Effector memory CD8-positive, alpha-beta T cell (primary cell): ENCODE results near the gene PIGBOS1.

ENCODE experiments used
- ATAC-seq: fragments of 150-1000 bp; cut with Tn5 transposase; replicated peaks from 2 replicates; pipeline ENCODE4 v1.10.0; 2021; ENCODE audit warnings: mild to moderate bottlenecking, moderate library complexity
- DNase-seq, 3 experiments: peaks; one replicate each; pipeline ENCODE4 v3.0.0; 2021
- H3K27ac Mint-ChIP-seq, 2 donors: one replicate each; pipeline ENCODE4 v1.8.0; 2022; ENCODE audit warnings: mild to moderate bottlenecking in 2 of 2, mixed read lengths in 2 of 2, moderate library complexity in 2 of 2
- H3K27me3 Mint-ChIP-seq, 2 donors: one replicate each; pipeline ENCODE4 v1.8.0; 2022; ENCODE audit warnings: mixed read lengths in 2 of 2
- H3K36me3 Mint-ChIP-seq: one replicate; pipeline ENCODE4 v1.8.0; 2022; ENCODE audit warnings: mild to moderate bottlenecking, moderate library complexity, mixed read lengths; ENCODE audit not compliant: insufficient read depth
- H3K4me1 Mint-ChIP-seq, 2 donors: one replicate each; pipeline ENCODE4 v1.8.0; 2022; ENCODE audit warnings: low read depth in 2 of 2, mixed read lengths in 2 of 2
- H3K4me3 Mint-ChIP-seq, 2 donors: one replicate each; pipeline ENCODE4 v1.8.0; 2022; ENCODE audit warnings: mild to moderate bottlenecking in 2 of 2, mixed read lengths in 2 of 2, moderate library complexity in 2 of 2
- H3K9me3 Mint-ChIP-seq, 2 donors: one replicate each; pipeline ENCODE4 v1.8.0; 2022; ENCODE audit warnings: mixed read lengths in 2 of 2
- total RNA-seq, 9 experiments: gene quantifications; one replicate each; lab custom pipeline; 2026; lab: John Stamatoyannopoulos, UW

Gene PIGBOS1
- total RNA-seq: 1.3 to 7.5 (median 5.6) reads per million in 9 experiments

GRCh38 chr15:55318588-55319494 lies at the start of gene PIGBOS1, which contains the start of gene PIGB:
Gene PIGBOS1, minus strand, starts transcription at chr15:55319123. Its CDS starts 1,331 bp downstream, at chr15:55317792.
Gene PIGB, plus strand, starts transcription at chr15:55319222. Its CDS starts 29 bp downstream, at chr15:55319251.
- peaks cover 36% of the 10 kb centered on the region for H3K36me3 Mint-ChIP-seq
- no peaks in the 10 kb centered on the region for H3K27me3 Mint-ChIP-seq
- H3K27ac Mint-ChIP-seq: peak within 1 kb of the TSS; percentile 100
- peak within 1 kb of the TSS; percentile 97 to 98 for H3K4me3 Mint-ChIP-seq
- no peaks in the 10 kb centered on the region for H3K9me3 Mint-ChIP-seq
- peaks cover 45 to 46% of the 10 kb centered on the region in 2 donors for H3K4me1 Mint-ChIP-seq
- ATAC-seq (peak; percentile 88), DNase-seq (peak; percentile 76 to 79 (median 78))

GRCh38 chr15:55366981-55367380 lies 48.1 kb upstream of the PIGBOS1 start:
- Mint-ChIP-seq H3K27ac (no peak overlapping the region), H3K36me3 (peaks cover 48% of the 10 kb centered on the region), H3K4me3 (no peak overlapping the region), H3K9me3 (no peaks in the 10 kb centered on the region), H3K4me1 (no peaks in the 10 kb centered on the region), H3K27me3 (no peaks in the 10 kb centered on the region)
- ATAC-seq: no peak
- no peak for DNase-seq

GRCh38 chr15:55362641-55363040 lies 43.7 kb upstream of the PIGBOS1 start:
- ATAC-seq (no peak), DNase-seq (no peak)
- H3K4me1 Mint-ChIP-seq: peaks cover 0 to 3% of the 10 kb centered on the region in 2 donors
- H3K9me3 Mint-ChIP-seq: no peaks in the 10 kb centered on the region
- H3K4me3 Mint-ChIP-seq: no peak overlapping the region
- H3K27me3 Mint-ChIP-seq: no peaks in the 10 kb centered on the region
- peak overlapping the region in 1 of 2 donors; percentile 51 for H3K27ac Mint-ChIP-seq
- H3K36me3 Mint-ChIP-seq: peaks cover 22% of the 10 kb centered on the region

GRCh38 chr15:55361048-55361447 lies 42.1 kb upstream of the PIGBOS1 start:
- Mint-ChIP-seq H3K36me3 (peaks cover 36% of the 10 kb centered on the region), H3K9me3 (no peaks in the 10 kb centered on the region), H3K27me3 (no peaks in the 10 kb centered on the region), H3K4me3 (no peak overlapping the region), H3K27ac (peak overlapping the region in 1 of 2 donors; percentile 52), H3K4me1 (peaks cover 0 to 3% of the 10 kb centered on the region in 2 donors)
- ATAC-seq (no peak), DNase-seq (no peak)

GRCh38 chr15:55360256-55360655 lies 41.3 kb upstream of the PIGBOS1 start:
- Mint-ChIP-seq H3K27me3 (no peaks in the 10 kb centered on the region), H3K4me1 (peaks cover 0 to 3% of the 10 kb centered on the region in 2 donors), H3K36me3 (peaks cover 42% of the 10 kb centered on the region), H3K9me3 (no peaks in the 10 kb centered on the region), H3K27ac (peak overlapping the region in 1 of 2 donors; percentile 52), H3K4me3 (no peak overlapping the region)
- DNase-seq (no peak), ATAC-seq (no peak)

- no peak overlapping the region for H3K4me3 Mint-ChIP-seq
- H3K27ac Mint-ChIP-seq: peak overlapping the region; percentile 9 to 42
- ATAC-seq (no peak), DNase-seq (no peak)
- no peaks in the 10 kb centered on the region for H3K27me3 Mint-ChIP-seq
- no peaks in the 10 kb centered on the region for H3K9me3 Mint-ChIP-seq
- H3K4me1 Mint-ChIP-seq: peaks cover 0 to 3% of the 10 kb centered on the region in 2 donors
- H3K36me3 Mint-ChIP-seq: peaks cover 44% of the 10 kb centered on the region
These were observed 39.5 kb upstream of the PIGBOS1 start for GRCh38 chr15:55358471-55358870.

GRCh38 chr15:55357774-55358173 lies 38.9 kb upstream of the PIGBOS1 start:
- H3K36me3 Mint-ChIP-seq: peaks cover 39% of the 10 kb centered on the region
- H3K4me1 Mint-ChIP-seq: peaks cover 0 to 3% of the 10 kb centered on the region in 2 donors
- ATAC-seq: no peak
- no peaks in the 10 kb centered on the region for H3K27me3 Mint-ChIP-seq
- peak overlapping the region in 1 of 2 donors; percentile 9 for H3K27ac Mint-ChIP-seq
- no peak for DNase-seq
- no peaks in the 10 kb centered on the region for H3K9me3 Mint-ChIP-seq
- no peak overlapping the region for H3K4me3 Mint-ChIP-seq

- peaks cover 0 to 3% of the 10 kb centered on the region in 2 donors for H3K4me1 Mint-ChIP-seq
- H3K9me3 Mint-ChIP-seq: no peaks in the 10 kb centered on the region
- H3K27ac Mint-ChIP-seq: peak overlapping the region in 1 of 2 donors; percentile 10
- H3K4me3 Mint-ChIP-seq: no peak overlapping the region
- H3K36me3 Mint-ChIP-seq: peaks cover 38% of the 10 kb centered on the region
- ATAC-seq: no peak
- no peaks in the 10 kb centered on the region for H3K27me3 Mint-ChIP-seq
- no peak for DNase-seq
These were observed 38.2 kb upstream of the PIGBOS1 start for GRCh38 chr15:55356985-55357585.

- Mint-ChIP-seq H3K27me3 (no peaks in the 10 kb centered on the region), H3K27ac (no peak overlapping the region), H3K4me3 (no peak overlapping the region), H3K9me3 (no peaks in the 10 kb centered on the region), H3K4me1 (no peaks in the 10 kb centered on the region), H3K36me3 (peaks cover 43% of the 10 kb centered on the region)
- DNase-seq: no peak
- no peak for ATAC-seq
These were observed 34.1 kb upstream of the PIGBOS1 start for GRCh38 chr15:55353025-55353424.

- no peak overlapping the region for H3K4me3 Mint-ChIP-seq
- ATAC-seq (no peak), DNase-seq (no peak)
- no peak overlapping the region for H3K27ac Mint-ChIP-seq
- H3K27me3 Mint-ChIP-seq: no peaks in the 10 kb centered on the region
- H3K4me1 Mint-ChIP-seq: no peaks in the 10 kb centered on the region
- H3K36me3 Mint-ChIP-seq: peaks cover 40% of the 10 kb centered on the region
- H3K9me3 Mint-ChIP-seq: no peaks in the 10 kb centered on the region
These were observed 30.4 kb upstream of the PIGBOS1 start for GRCh38 chr15:55349282-55349681.

- no peaks in the 10 kb centered on the region for H3K9me3 Mint-ChIP-seq
- H3K4me1 Mint-ChIP-seq: no peaks in the 10 kb centered on the region
- no peaks in the 10 kb centered on the region for H3K27me3 Mint-ChIP-seq
- DNase-seq (no peak), ATAC-seq (no peak)
- H3K4me3 Mint-ChIP-seq: no peak overlapping the region
- peak overlapping the region in 1 of 2 donors; percentile 28 for H3K27ac Mint-ChIP-seq
- peaks cover 40% of the 10 kb centered on the region for H3K36me3 Mint-ChIP-seq
These were observed 29.4 kb upstream of the PIGBOS1 start for GRCh38 chr15:55348281-55348778.

GRCh38 chr15:55344206-55344605 lies 25.3 kb upstream of the PIGBOS1 start:
- Mint-ChIP-seq H3K9me3 (no peaks in the 10 kb centered on the region), H3K27ac (peak overlapping the region; percentile 57), H3K36me3 (peaks cover 48% of the 10 kb centered on the region), H3K4me1 (no peaks in the 10 kb centered on the region), H3K27me3 (no peaks in the 10 kb centered on the region), H3K4me3 (no peak overlapping the region)
- DNase-seq (no peak), ATAC-seq (no peak)

- H3K4me1 Mint-ChIP-seq: no peaks in the 10 kb centered on the region
- ATAC-seq (no peak), DNase-seq (no peak)
- H3K27ac Mint-ChIP-seq: no peak overlapping the region
- peaks cover 49% of the 10 kb centered on the region for H3K36me3 Mint-ChIP-seq
- H3K27me3 Mint-ChIP-seq: no peaks in the 10 kb centered on the region
- no peak overlapping the region for H3K4me3 Mint-ChIP-seq
- H3K9me3 Mint-ChIP-seq: no peaks in the 10 kb centered on the region
These were observed 24.2 kb upstream of the PIGBOS1 start for GRCh38 chr15:55343168-55343567.
